GM12872 (cell line): Measurements from ENCODE around the gene ERC2.

Experiments used
- TF ChIP-seq, protein P1 (sequence below): IDR thresholded peaks from 3 replicates; pipeline ENCODE4 v1.5.1; 2011; ENCODE audit warnings: low read depth, mild to moderate bottlenecking, low read length, moderate library complexity; ENCODE audit not compliant: insufficient read depth

The ERC2 gene

DNA sequence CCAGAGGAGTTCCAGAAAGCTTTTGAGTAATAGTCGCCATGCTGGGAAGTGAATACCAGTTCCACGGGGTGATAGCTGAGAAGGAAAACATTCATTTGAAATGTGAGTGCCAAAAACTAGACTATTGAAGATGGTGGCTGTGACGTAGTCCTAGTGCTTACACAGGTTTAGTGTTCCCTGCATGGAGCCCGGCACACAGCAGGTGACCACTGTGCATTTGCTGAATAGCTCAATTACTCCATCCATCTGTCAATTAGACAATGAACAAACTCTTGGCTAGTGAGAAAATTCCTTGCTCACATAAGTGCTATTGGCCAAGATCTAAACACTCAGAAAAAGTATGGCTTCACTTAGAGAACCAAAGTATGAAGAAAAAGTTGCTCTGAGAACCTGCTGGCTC is 533.0 kb downstream of the ERC2 start:
- TF ChIP-seq, protein P1, sequence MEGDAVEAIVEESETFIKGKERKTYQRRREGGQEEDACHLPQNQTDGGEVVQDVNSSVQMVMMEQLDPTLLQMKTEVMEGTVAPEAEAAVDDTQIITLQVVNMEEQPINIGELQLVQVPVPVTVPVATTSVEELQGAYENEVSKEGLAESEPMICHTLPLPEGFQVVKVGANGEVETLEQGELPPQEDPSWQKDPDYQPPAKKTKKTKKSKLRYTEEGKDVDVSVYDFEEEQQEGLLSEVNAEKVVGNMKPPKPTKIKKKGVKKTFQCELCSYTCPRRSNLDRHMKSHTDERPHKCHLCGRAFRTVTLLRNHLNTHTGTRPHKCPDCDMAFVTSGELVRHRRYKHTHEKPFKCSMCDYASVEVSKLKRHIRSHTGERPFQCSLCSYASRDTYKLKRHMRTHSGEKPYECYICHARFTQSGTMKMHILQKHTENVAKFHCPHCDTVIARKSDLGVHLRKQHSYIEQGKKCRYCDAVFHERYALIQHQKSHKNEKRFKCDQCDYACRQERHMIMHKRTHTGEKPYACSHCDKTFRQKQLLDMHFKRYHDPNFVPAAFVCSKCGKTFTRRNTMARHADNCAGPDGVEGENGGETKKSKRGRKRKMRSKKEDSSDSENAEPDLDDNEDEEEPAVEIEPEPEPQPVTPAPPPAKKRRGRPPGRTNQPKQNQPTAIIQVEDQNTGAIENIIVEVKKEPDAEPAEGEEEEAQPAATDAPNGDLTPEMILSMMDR: no peak

DNA sequence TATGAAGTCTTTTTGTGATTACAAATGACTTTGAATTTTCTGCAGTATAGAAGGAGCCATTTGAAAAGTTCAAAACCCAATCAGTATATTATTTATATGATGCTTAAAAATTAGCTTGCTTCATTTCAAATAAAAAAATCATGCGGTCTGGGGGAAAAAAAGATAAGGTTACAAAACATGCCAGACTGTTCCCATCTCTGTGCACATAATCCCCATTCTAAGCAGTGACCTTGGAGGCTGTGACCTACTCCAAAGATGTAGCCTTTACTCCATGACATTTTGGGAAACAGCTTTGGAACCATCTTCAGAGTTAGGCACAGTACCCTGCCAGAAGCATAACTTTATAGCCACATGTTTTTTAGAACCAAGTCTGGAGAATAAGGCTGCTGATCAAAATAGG is 533.5 kb downstream of the ERC2 start:
- TF ChIP-seq, protein P1: no peak

DNA sequence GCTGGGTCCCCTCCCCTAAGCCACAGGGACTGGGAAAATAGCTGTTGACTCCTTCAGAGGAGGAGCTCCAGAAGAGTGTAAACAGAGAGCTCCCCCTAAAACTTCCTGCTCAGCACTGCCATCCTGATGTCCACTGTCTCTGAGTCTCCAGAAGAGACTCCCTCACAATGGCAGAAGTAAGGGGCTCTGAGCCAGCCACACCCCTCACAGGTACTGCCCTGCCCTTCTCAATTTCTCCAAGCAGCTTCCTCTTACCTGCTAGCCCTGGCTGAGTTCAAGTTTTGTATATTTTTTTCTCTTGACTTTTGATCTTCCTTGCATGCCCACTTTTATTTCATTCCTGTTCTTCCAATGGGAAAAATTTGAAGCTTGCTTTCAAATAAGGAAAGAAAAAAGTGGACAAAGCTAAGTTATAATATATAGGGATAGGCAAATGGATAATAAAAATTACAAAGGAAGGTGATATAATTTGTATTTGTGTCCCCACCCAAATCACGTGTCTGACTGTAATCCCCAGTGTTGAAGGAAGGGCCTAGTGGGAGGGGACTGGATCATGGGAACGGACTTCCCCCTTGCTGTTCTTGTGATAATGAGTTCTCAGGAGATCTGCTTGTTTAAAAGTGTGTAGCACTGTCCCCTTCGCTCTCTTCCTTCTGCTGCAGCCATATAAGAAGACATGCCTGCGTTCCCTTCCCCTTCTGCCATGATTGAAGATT is 539.0 kb downstream of the ERC2 start:
- TF ChIP-seq, protein P1: no peak

DNA sequence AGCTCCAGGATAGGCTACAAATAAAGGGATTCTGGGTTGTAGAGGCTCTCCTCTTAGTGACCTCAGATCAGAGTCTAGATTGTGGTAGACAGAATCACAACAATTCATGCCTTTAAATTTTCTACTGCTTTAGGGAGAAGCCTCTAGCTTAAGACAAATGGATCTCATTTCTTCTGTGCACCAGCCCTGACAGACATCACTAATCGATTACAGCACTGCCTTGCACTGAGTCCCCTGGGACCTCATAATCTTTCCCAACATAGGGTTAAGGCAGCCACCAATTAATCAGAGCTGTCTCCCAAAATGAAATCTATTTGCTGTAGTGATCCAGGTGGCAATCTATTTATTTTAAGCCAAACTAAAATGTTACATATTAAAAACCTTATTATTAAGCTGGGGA is 544.6 kb downstream of the ERC2 start:
- TF ChIP-seq, protein P1: no peak

DNA sequence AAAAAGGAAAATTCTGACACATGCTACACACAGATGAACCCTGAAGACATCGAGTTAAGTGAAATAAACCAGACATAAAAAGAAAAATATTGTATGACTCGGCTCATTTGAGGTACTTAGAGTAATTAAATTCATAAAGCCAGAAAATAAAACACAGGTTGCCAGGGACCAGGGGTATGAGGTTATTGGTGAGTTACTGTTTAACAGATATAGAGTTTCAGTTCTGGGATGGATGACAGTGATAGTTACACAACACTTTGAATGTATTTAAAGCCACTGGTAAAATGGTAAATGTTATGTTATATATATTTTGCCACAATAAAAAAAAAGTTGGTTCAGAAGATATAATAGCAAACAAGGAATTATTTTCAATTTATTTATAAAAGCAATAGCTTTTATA is 545.1 kb downstream of the ERC2 start:
- TF ChIP-seq, protein P1: no peak

DNA sequence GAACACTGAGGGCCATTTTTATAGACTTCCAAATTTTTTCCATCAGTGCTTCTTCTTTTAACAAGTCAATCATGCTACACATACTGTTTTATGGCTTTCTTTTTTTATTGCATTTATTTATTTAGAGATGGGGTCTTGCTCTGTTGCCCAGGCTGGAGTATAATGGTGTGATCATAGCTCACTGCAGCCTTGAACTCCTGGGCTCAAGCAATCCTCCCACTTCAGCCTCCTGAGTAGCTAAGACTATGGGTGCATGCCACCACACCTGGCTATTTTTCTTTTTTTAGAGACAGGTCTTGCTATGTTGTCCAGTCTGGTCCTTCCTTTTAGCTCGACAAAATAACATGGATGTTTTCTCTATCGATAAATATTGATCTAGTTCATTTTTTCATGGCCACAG is 555.4 kb downstream of the ERC2 start:
- TF ChIP-seq, protein P1: no peak

DNA sequence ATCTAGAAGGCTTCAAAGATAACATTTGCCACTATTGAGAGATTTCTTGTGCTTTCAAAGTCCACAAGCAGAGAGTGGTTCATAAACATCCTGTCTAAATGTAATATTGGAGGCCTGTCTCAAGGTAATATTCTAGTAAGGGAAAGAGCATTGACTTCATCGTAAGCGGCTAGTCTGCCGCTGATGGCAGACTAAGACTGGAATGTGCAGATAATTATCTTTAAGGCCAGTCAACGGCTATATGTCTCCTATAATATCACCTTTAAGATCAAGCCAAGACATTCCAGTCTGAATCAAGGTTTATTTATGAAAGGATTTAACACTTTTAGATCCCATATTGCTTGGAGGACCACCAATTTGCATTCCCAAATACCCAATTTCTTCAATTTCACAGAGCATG is 557.0 kb downstream of the ERC2 start:
- TF ChIP-seq, protein P1: no peak
